Testis (tissue), 3 donors: Measurements from ENCODE around the gene TSPAN1. TPM values are rescaled to one million over a fixed set of nuclear protein-coding genes. Genes with fewer than 3 reads are reported as not detected.

Experiments used
- DNase-seq: peaks from one replicate; pipeline ENCODE4 v3.0.0-alpha.2; 2019
- H3K27ac ChIP-seq, 2 donors: fragments of 200-600 bp; sonication (generic); one replicate each; pipeline ENCODE4 v1.5.1; 2019
- H3K27me3 ChIP-seq: fragments of 200-600 bp; sonication (generic); one replicate; pipeline ENCODE4 v1.5.1; 2019
- H3K36me3 ChIP-seq: fragments of 200-600 bp; sonication (generic); one replicate; pipeline ENCODE4 v1.5.1; 2017; ENCODE audit warnings: low read depth; ENCODE audit errors: missing control alignments
- H3K4me1 ChIP-seq: fragments of 200-600 bp; sonication (generic); one replicate; pipeline ENCODE4 v1.5.1; 2019
- H3K4me3 ChIP-seq, 2 donors: fragments of 200-600 bp; sonication (generic); one replicate each; pipeline ENCODE4 v1.5.1; 2017 to 2019
- H3K9me3 ChIP-seq: fragments of 200-600 bp; sonication (generic); one replicate; pipeline ENCODE4 v1.5.1; 2017
- CTCF ChIP-seq, 3 experiments: fragments of 450-650 bp in 2 of 3; fragments of 200-600 bp in 1 of 3; sonication (generic) in 1 of 3; IDR thresholded peaks; one replicate each; pipeline ENCODE4 v1.5.1; 2016 to 2019; ENCODE audit warnings: antibody characterized with exemption in 3 of 3, mild to moderate bottlenecking in 2 of 3, moderate library complexity in 1 of 3
- POLR2A ChIP-seq: fragments of 450-650 bp; IDR thresholded peaks from one replicate; pipeline ENCODE4 v1.6.1; 2017; ENCODE audit warnings: antibody characterized with exemption, mild to moderate bottlenecking, moderate library complexity
- WGBS, 2 donors: methylation state at CpG; one replicate each; pipeline ENCODE4 v1.1.5; 2018; 5-methylcytosine and 5-hydroxymethylcytosine counted together
- intact Hi-C: fragments of 100-400 bp; cut with DNase I; formaldehyde crosslinking; loops from one replicate; pipeline ENCODE4 v1.15.1; 2023; ENCODE audit warnings: low total_unique reads
- polyA plus RNA-seq: library from polyadenylated mRNA; stranded (reverse); fragments of 350-450 nt; fragmentation: Illumina TruSeq; extraction: RNeasy Lipid Tissue Mini Kit (QIAGEN cat#74804); gene quantifications from one replicate; pipeline ENCODE4 v1.2.3, GENCODE V29; 2014; ENCODE audit warnings: low read depth, low replicate concordance; ENCODE audit not compliant: insufficient read depth
- total RNA-seq, 2 donors: library from RNA; depleted of rRNA; stranded (reverse); fragments of >200 nt; gene quantifications; one replicate each; pipeline ENCODE4 v1.2.3, GENCODE V29; 2016

The TSPAN1 gene
- total and polyA plus RNA-seq, 3 donors from 2014 or later: 14.6 to 55.0 (median 34.7) TPM

GRCh38 chr1:46190539-46190938 is 15.7 kb downstream of the TSPAN1 start:
- Histone ChIP-seq H3K27ac (no peak overlapping the region), H3K9me3 (no peaks in the 10 kb centered on the region), H3K27me3 (no peaks in the 10 kb centered on the region), H3K4me3 (no peak overlapping the region), H3K4me1 (peaks cover 13% of the 10 kb centered on the region), H3K36me3 (no peaks in the 10 kb centered on the region)
- TF ChIP-seq CTCF (IDR thresholded peaks at IDR 0.05) (no peak), POLR2A (no peak)
- 72 to 95% methylated on average over 3 of the region's 3 CpGs for WGBS, 2 donors
- intact Hi-C loops: no loop called here
- DNase-seq: no peak

- Histone ChIP-seq H3K36me3 (no peaks in the 10 kb centered on the region), H3K4me3 (no peak overlapping the region), H3K27me3 (no peaks in the 10 kb centered on the region), H3K9me3 (no peaks in the 10 kb centered on the region), H3K27ac (no peak overlapping the region), H3K4me1 (peaks cover 10% of the 10 kb centered on the region)
- no peak for DNase-seq
- intact Hi-C loops: no loop called here
- WGBS, 2 donors: 89 to 90% methylated on average over 5 to 9 of the region's 9 CpGs
- TF ChIP-seq CTCF (IDR thresholded peaks at IDR 0.05) (no peak), POLR2A (no peak)
These were observed 16.3 kb downstream of the TSPAN1 start for GRCh38 chr1:46191033-46191701.

- DNase-seq: no peak
- H3K27ac ChIP-seq: no peak overlapping the region
- 92 to 94% methylated on average over 10 of the region's 10 CpGs for WGBS, 2 donors
- H3K4me1 ChIP-seq: peaks cover 16% of the 10 kb centered on the region
- no peak overlapping the region for H3K4me3 ChIP-seq
- no peaks in the 10 kb centered on the region for H3K36me3 ChIP-seq
- no peak for TF ChIP-seq POLR2A
- no peak for TF ChIP-seq CTCF (IDR thresholded peaks at IDR 0.05)
- no peaks in the 10 kb centered on the region for H3K27me3 ChIP-seq
- H3K9me3 ChIP-seq: no peaks in the 10 kb centered on the region
- intact Hi-C loops: no loop called here
These were observed 17.3 kb downstream of the TSPAN1 start for GRCh38 chr1:46192171-46192570.

- no peak for TF ChIP-seq POLR2A
- TF ChIP-seq CTCF (IDR thresholded peaks at IDR 0.05): no peak
- WGBS, 2 donors: 88 to 95% methylated on average over 6 to 7 of the region's 7 CpGs
- no peaks in the 10 kb centered on the region for H3K36me3 ChIP-seq
- no peaks in the 10 kb centered on the region for H3K27me3 ChIP-seq
- no peaks in the 10 kb centered on the region for H3K9me3 ChIP-seq
- H3K27ac ChIP-seq: no peak overlapping the region
- intact Hi-C loops: no loop called here
- H3K4me1 ChIP-seq: peaks cover 24% of the 10 kb centered on the region
- no peak for DNase-seq
- H3K4me3 ChIP-seq: no peak overlapping the region
These were observed 18.4 kb downstream of the TSPAN1 start for GRCh38 chr1:46193285-46193684.

GRCh38 chr1:46193984-46194570 is 19.2 kb downstream of the TSPAN1 start:
- WGBS, 2 donors: 87% methylated on average over 9 of the region's 9 CpGs
- no peak for TF ChIP-seq POLR2A
- no peak for TF ChIP-seq CTCF (IDR thresholded peaks at IDR 0.05)
- Histone ChIP-seq H3K4me1 (peaks cover 24% of the 10 kb centered on the region), H3K4me3 (no peak overlapping the region), H3K27me3 (no peaks in the 10 kb centered on the region), H3K27ac (no peak overlapping the region), H3K36me3 (no peaks in the 10 kb centered on the region), H3K9me3 (no peaks in the 10 kb centered on the region)
- no peak for DNase-seq
- intact Hi-C loops: no loop called here
